ENCODE measurements around the gene PHYHIPL. TPM values are rescaled to one million over a fixed set of nuclear protein-coding genes. Genes with fewer than 3 reads are reported as not detected.
"Not testable (repeated sequence)": the region's sequence is repeated elsewhere in the genome, so short reads cannot be mapped to it uniquely, and the experiment has no call there.

The PHYHIPL gene
- total and polyA plus RNA-seq, 8 donors: 0.12 to 5.9 (median 0.35) TPM; not detected in 3

DNA sequence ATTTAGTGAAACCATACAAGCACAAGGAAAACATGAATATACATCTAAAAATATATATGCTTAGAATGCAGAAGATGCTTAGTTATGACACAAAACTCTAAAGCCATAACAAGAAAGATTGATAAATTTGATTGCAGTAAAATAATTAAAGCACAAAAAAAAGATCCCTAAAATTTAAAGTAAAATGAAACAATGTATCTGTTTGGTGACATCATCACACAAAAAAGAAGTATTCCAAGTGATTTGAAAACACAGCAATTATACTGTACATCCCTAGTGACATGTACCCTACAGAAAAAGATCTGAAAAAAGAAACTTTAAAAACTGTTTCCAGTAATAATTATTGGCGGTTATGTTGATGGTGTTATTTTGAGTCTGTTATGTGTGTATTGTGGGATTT, 37.7 kb downstream of the PHYHIPL start:
- WGBS, 5 donors: 88 to 99% (median 98%) methylated on average over 1 of the region's 1 CpG
- Histone ChIP-seq H3K36me3 (no peaks in the 10 kb centered on the region), H3K27me3 (no peaks in the 10 kb centered on the region), H3K4me1 (no peaks in the 10 kb centered on the region), H3K4me3 (no peak overlapping the region), H3K9me3 (no peaks in the 10 kb centered on the region), H3K27ac (no peak overlapping the region)
- intact Hi-C loops (cut with DNase I; ENCODE audit: low total_unique reads): no loop called here
- no peak for TF ChIP-seq POLR2A (IDR thresholded peaks at IDR 0.05)
- no peak for TF ChIP-seq POLR2AphosphoS5 (IDR thresholded peaks at IDR 0.05)
- TF ChIP-seq EP300 (IDR thresholded peaks at IDR 0.05): no peak
- TF ChIP-seq CTCF (IDR thresholded peaks at IDR 0.05): no peak
- DNase-seq: no peak

DNA sequence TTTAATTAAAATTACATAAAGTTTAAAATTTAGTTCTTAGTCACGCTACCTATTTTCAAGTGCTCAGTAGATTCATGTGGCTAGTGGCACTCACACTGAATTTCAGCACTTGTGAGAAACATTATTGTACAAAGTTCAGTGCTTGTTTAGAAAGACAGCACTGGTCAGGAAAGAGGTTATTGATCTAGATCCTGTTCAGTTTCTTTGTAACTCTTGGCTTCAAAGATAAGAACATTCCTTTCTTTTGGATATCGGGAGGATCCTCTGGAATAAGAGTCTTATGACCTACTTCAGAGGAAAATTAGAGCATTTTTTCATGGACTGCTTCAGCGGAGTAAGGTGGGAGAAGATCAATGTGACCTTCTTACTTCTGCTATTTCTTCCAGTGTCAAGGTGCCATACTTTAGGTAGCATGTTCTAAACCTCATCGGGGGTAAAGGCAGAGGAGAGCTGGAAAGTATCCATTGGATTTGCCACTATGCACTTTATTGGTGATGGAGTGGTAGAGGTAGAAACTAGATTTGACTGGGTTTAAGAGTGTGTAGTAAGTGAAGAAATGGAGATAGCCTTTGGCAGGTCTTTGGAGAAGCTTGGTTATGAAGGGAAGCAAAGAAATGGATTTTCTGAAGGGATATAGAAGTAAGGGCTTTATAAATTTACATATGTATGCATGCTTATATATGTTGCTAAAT, 39.9 kb downstream of the PHYHIPL start:
- WGBS, 5 donors: 57 to 64% (median 59%) methylated on average over 4 of the region's 4 CpGs
- Histone ChIP-seq H3K4me1 (no peaks in the 10 kb centered on the region), H3K36me3 (no peaks in the 10 kb centered on the region), H3K27ac (no peak overlapping the region), H3K9me3 (no peaks in the 10 kb centered on the region), H3K4me3 (no peak overlapping the region), H3K27me3 (no peaks in the 10 kb centered on the region)
- DNase-seq: no peak
- intact Hi-C loops (cut with DNase I; ENCODE audit: low total_unique reads): no loop called here
- TF ChIP-seq POLR2AphosphoS5 (IDR thresholded peaks at IDR 0.05) (no peak), EP300 (IDR thresholded peaks at IDR 0.05) (no peak), POLR2A (IDR thresholded peaks at IDR 0.05) (no peak), CTCF (IDR thresholded peaks at IDR 0.05) (no peak)

- Histone ChIP-seq H3K4me1 (no peaks in the 10 kb centered on the region), H3K9me3 (no peaks in the 10 kb centered on the region), H3K4me3 (no peak overlapping the region), H3K27me3 (no peaks in the 10 kb centered on the region), H3K27ac (no peak overlapping the region), H3K36me3 (no peaks in the 10 kb centered on the region)
- intact Hi-C loops (cut with DNase I; ENCODE audit: low total_unique reads): no loop called here
- TF ChIP-seq CTCF (IDR thresholded peaks at IDR 0.05) (no peak), POLR2A (IDR thresholded peaks at IDR 0.05) (no peak), POLR2AphosphoS5 (IDR thresholded peaks at IDR 0.05) (no peak), EP300 (IDR thresholded peaks at IDR 0.05) (no peak)
- peak in 1 of 2 donors; percentile 30 for DNase-seq
These were observed 46.3 kb downstream of the PHYHIPL start for GRCh38 chr10:59222788-59223187.

DNA sequence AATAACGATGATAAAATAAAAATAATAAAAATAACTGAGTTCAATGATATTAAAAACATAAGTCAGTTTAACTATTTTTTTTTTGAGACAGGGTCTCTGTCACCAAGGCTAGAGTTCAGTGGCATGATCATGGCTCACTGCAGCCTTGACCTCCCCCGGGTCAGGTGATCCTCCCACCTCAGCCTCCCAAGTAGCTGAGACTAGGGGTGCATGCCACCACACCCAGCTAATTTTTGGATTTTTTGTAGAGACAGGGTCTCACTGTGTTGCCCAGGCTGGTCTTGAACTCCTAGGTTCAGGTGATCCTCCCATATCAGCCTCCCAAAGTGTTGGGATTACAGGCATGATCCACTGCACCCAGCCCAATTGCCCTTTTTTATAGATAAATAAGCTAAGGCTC, 47.2 kb downstream of the PHYHIPL start:
- H3K4me1 ChIP-seq; H3K36me3 ChIP-seq; DNase-seq; H3K27ac ChIP-seq; intact Hi-C loops (cut with DNase I; ENCODE audit: low total_unique reads); H3K9me3 ChIP-seq; H3K4me3 ChIP-seq; H3K27me3 ChIP-seq: not testable (repeated sequence)
- 70 to 97% (median 94%) methylated on average over 2 of the region's 2 CpGs for WGBS, 5 donors

- TF ChIP-seq CTCF (IDR thresholded peaks at IDR 0.05): no peak
- TF ChIP-seq EP300 (IDR thresholded peaks at IDR 0.05): no peak
- TF ChIP-seq POLR2AphosphoS5 (IDR thresholded peaks at IDR 0.05): no peak
- no peak for TF ChIP-seq POLR2A (IDR thresholded peaks at IDR 0.05)
- H3K4me3 ChIP-seq: no peak overlapping the region
- no peak for DNase-seq
- no peak overlapping the region for H3K27ac ChIP-seq
- no peaks in the 10 kb centered on the region for H3K27me3 ChIP-seq
- H3K36me3 ChIP-seq: no peaks in the 10 kb centered on the region
- H3K4me1 ChIP-seq: no peaks in the 10 kb centered on the region
- intact Hi-C loops (cut with DNase I; ENCODE audit: low total_unique reads): no loop called here
- no peaks in the 10 kb centered on the region for H3K9me3 ChIP-seq
These were observed 48.8 kb downstream of the PHYHIPL start for GRCh38 chr10:59225211-59225610.

Measured in stomach (tissue), 9 donors.